HepG2 (cell line): Measurements from ENCODE around the gene AARSD1. TPM values are rescaled to one million over a fixed set of nuclear protein-coding genes. Genes with fewer than 3 reads are reported as not detected.

Source experiments
- CENPX ChIP-seq: sonication (generic); formaldehyde crosslinking; IDR thresholded peaks from 2 replicates; pipeline ENCODE4 v1.9.0; 2021; ENCODE audit warnings: mild to moderate bottlenecking, missing genetic modification reagents, moderate library complexity
- DZIP1 ChIP-seq: sonication (generic); formaldehyde crosslinking; IDR thresholded peaks from 2 replicates; pipeline ENCODE4 v1.5.0; 2020; ENCODE audit warnings: mild to moderate bottlenecking, missing genetic modification reagents
- ERF ChIP-seq: IDR thresholded peaks from 2 replicates; pipeline ENCODE4 v1.6.1; 2018; ENCODE audit warnings: missing biosample characterization, missing genetic modification reagents
- HNF1B ChIP-seq: sonication (generic); formaldehyde crosslinking; IDR thresholded peaks from 2 replicates; pipeline ENCODE4 v1.5.1; 2020; ENCODE audit warnings: mild to moderate bottlenecking, moderate library complexity, missing genetic modification reagents
- MXI1 ChIP-seq: IDR thresholded peaks from 3 replicates; pipeline ENCODE4 v1.6.1; 2012; ENCODE audit warnings: low read depth, low read length, inconsistent platforms, borderline replicate concordance
- SNAI1 ChIP-seq: sonication (generic); formaldehyde crosslinking; IDR thresholded peaks from 2 replicates; pipeline ENCODE4 v1.5.0; 2020; ENCODE audit warnings: mild to moderate bottlenecking, missing genetic modification reagents, borderline replicate concordance
- SRF ChIP-seq: IDR thresholded peaks from 2 replicates; pipeline ENCODE4 v1.6.1; 2011; ENCODE audit warnings: mild to moderate bottlenecking, low read depth, low read length, moderate library complexity
- WIZ ChIP-seq: sonication (generic); formaldehyde crosslinking; IDR thresholded peaks from 2 replicates; pipeline ENCODE4 v1.5.1; 2020; ENCODE audit warnings: mild to moderate bottlenecking, missing genetic modification reagents
- XBP1 ChIP-seq: sonication (generic); formaldehyde crosslinking; IDR thresholded peaks from 2 replicates; pipeline ENCODE4 v1.5.0; 2020; ENCODE audit warnings: missing genetic modification reagents
- ZFP36L2 ChIP-seq: sonication (generic); formaldehyde crosslinking; IDR thresholded peaks from 2 replicates; pipeline ENCODE4 v1.4.0; 2020; ENCODE audit warnings: missing genetic modification reagents
- ZMAT5 ChIP-seq: sonication (generic); formaldehyde crosslinking; IDR thresholded peaks from 2 replicates; pipeline ENCODE4 v1.5.0; 2020; ENCODE audit warnings: mild to moderate bottlenecking, low read depth, missing genetic modification reagents, borderline replicate concordance
- ZNF501 ChIP-seq: sonication (generic); formaldehyde crosslinking; IDR thresholded peaks from 2 replicates; pipeline ENCODE4 v1.5.1; 2020; ENCODE audit warnings: mild to moderate bottlenecking, moderate library complexity, missing genetic modification reagents
- ZNF747 ChIP-seq: sonication (generic); formaldehyde crosslinking; IDR thresholded peaks from 2 replicates; pipeline ENCODE4 v1.8.1; 2023; ENCODE audit warnings: missing genetic modification reagents, mild to moderate bottlenecking, borderline replicate concordance
- polyA plus RNA-seq, 8 experiments: library from polyadenylated mRNA; depleted of rRNA in 3 of 8; stranded (reverse) in 7 of 8; unstranded in 1 of 8; fragments of >200 nt; fragmentation: Illumina TruSeq in 4 of 8; extraction: Trizol in 4 of 8; gene quantifications; 2 replicates each; pipeline versions ENCODE4 v1.2.1 to v1.2.3, GENCODE V29; 2011 to 2016; ENCODE audit warnings: low read depth in 4 of 8, missing spikeins in 1 of 8, mixed read lengths in 1 of 8; ENCODE audit not compliant: insufficient read depth in 1 of 8
- total RNA-seq, 5 experiments: library from RNA; depleted of rRNA; stranded (reverse); fragments of >200 nt; fragmentation: Illumina TruSeq; extraction: Trizol; gene quantifications; 2 replicates each; pipeline ENCODE4 v1.2.3, GENCODE V29; 2016; ENCODE audit warnings: low read depth in 1 of 5
- TF ChIP-seq, protein P1 (sequence below): sonication (generic); formaldehyde crosslinking; IDR thresholded peaks from 2 replicates; pipeline ENCODE4 v1.4.0; 2020; ENCODE audit warnings: missing genetic modification reagents
- TF ChIP-seq, protein P2 (sequence below), 2 experiments: sonication (generic) in 1 of 2; formaldehyde crosslinking in 1 of 2; IDR thresholded peaks; 2 replicates each; pipeline versions ENCODE4 v1.4.0 to v1.6.1; 2018 to 2020; ENCODE audit warnings: missing genetic modification reagents in 2 of 2, borderline replicate concordance in 1 of 2, low read depth in 1 of 2, mild to moderate bottlenecking in 1 of 2, missing biosample characterization in 1 of 2

The AARSD1 gene
- total and polyA plus RNA-seq, 2 of the 13 experiments (the other 11 are each of a cell fraction or from before 2014, with no cell fraction given) = 24.7 to 29.3 TPM

GRCh38 chr17:43006639-43007551, 42.6 kb upstream of the AARSD1 start, which contains the start of gene IFI35 (continued):
- TF ChIP-seq CENPX (CRISPR knock-in tag) = no peak
- TF ChIP-seq SNAI1 (CRISPR knock-in tag) = no peak
- TF ChIP-seq ERF (CRISPR knock-in tag) = peak; percentile 70
- peak; percentile 69 for TF ChIP-seq ZNF501 (CRISPR knock-in tag)
- TF ChIP-seq, protein P1, sequence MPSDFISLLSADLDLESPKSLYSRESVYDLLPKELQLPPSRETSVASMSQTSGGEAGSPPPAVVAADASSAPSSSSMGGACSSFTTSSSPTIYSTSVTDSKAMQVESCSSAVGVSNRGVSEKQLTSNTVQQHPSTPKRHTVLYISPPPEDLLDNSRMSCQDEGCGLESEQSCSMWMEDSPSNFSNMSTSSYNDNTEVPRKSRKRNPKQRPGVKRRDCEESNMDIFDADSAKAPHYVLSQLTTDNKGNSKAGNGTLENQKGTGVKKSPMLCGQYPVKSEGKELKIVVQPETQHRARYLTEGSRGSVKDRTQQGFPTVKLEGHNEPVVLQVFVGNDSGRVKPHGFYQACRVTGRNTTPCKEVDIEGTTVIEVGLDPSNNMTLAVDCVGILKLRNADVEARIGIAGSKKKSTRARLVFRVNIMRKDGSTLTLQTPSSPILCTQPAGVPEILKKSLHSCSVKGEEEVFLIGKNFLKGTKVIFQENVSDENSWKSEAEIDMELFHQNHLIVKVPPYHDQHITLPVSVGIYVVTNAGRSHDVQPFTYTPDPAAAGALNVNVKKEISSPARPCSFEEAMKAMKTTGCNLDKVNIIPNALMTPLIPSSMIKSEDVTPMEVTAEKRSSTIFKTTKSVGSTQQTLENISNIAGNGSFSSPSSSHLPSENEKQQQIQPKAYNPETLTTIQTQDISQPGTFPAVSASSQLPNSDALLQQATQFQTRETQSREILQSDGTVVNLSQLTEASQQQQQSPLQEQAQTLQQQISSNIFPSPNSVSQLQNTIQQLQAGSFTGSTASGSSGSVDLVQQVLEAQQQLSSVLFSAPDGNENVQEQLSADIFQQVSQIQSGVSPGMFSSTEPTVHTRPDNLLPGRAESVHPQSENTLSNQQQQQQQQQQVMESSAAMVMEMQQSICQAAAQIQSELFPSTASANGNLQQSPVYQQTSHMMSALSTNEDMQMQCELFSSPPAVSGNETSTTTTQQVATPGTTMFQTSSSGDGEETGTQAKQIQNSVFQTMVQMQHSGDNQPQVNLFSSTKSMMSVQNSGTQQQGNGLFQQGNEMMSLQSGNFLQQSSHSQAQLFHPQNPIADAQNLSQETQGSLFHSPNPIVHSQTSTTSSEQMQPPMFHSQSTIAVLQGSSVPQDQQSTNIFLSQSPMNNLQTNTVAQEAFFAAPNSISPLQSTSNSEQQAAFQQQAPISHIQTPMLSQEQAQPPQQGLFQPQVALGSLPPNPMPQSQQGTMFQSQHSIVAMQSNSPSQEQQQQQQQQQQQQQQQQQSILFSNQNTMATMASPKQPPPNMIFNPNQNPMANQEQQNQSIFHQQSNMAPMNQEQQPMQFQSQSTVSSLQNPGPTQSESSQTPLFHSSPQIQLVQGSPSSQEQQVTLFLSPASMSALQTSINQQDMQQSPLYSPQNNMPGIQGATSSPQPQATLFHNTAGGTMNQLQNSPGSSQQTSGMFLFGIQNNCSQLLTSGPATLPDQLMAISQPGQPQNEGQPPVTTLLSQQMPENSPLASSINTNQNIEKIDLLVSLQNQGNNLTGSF (CRISPR knock-in tag) = no peak
- peak; percentile 82; the same call in 1 of the 2 replicates for TF ChIP-seq DZIP1 (CRISPR knock-in tag)
- peak; percentile 51; the same call in 1 of the 2 replicates for TF ChIP-seq ZNF747 (CRISPR knock-in tag)
- TF ChIP-seq WIZ = peak; percentile 86; the same call in 1 of the 2 replicates
- TF ChIP-seq HNF1B (CRISPR knock-in tag) = peak; percentile 61
- no peak for TF ChIP-seq ZMAT5 (CRISPR knock-in tag)
- no peak for TF ChIP-seq ZFP36L2
- TF ChIP-seq SRF = no peak
- TF ChIP-seq, protein P2, sequence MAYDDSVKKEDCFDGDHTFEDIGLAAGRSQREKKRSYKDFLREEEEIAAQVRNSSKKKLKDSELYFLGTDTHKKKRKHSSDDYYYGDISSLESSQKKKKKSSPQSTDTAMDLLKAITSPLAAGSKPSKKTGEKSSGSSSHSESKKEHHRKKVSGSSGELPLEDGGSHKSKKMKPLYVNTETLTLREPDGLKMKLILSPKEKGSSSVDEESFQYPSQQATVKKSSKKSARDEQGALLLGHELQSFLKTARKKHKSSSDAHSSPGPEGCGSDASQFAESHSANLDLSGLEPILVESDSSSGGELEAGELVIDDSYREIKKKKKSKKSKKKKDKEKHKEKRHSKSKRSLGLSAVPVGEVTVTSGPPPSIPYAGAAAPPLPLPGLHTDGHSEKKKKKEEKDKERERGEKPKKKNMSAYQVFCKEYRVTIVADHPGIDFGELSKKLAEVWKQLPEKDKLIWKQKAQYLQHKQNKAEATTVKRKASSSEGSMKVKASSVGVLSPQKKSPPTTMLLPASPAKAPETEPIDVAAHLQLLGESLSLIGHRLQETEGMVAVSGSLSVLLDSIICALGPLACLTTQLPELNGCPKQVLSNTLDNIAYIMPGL (CRISPR knock-in tag; IDR thresholded peaks at IDR 0.05; ENCODE audit: borderline replicate concordance in 1 of 2, low read depth in 1 of 2) = peak; percentile 90 to 92
- peak; percentile 49; the same call in 1 of the 3 replicates for TF ChIP-seq MXI1
- TF ChIP-seq XBP1 (CRISPR knock-in tag) = no peak
